CD4-positive, alpha-beta T cell treated with Interleukin-4 for 4 hours (primary cell): ENCODE results near the gene LRBA.
A peak's percentile ranks its signal among the peaks of the same experiment; 100 is the strongest.
"Not testable (repeated sequence)": the region's sequence is repeated elsewhere in the genome, so short reads cannot be mapped to it uniquely, and the experiment has no call there.

Source experiments
- DNase-seq: peaks from one replicate; pipeline ENCODE4 v3.0.0-alpha.2; 2020

The LRBA gene

DNA sequence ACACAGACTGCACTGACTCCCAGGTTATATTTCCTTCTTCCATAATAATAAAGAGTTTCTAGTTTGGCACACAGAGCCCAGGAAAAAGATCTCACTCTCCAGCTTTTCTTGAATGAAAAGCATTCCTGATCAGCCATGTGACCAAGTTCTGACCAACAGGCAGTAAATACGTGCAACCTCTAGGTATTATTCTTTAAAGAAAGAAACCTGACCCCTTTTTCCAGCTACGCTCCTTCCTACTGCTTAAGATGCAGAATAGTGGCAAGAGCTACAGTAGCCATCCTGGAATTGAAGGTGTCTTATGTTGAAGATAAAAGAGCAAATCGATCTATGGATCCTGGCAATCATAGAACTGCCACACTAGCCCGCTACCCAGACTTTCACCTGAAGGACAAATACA lies 76.7 kb downstream of the LRBA start:
- no peak for DNase-seq

DNA sequence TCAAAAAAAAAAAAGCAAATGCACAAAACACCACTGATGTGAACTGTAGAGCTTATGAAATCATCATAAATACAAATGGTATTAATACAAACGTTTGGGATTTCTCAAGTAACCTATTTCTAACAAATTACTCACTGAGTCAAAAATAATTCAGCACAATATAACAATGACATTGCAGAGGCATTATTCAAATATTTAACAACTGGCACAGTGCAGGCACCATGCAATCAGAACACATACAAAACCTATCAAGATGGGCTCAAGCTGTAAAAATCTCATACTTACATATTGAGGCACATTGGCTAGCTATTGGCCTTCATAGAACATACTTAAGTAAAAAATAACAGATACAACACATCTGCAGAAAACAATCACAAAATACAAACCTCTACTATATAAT lies 81.1 kb downstream of the LRBA start:
- DNase-seq: no peak

DNA sequence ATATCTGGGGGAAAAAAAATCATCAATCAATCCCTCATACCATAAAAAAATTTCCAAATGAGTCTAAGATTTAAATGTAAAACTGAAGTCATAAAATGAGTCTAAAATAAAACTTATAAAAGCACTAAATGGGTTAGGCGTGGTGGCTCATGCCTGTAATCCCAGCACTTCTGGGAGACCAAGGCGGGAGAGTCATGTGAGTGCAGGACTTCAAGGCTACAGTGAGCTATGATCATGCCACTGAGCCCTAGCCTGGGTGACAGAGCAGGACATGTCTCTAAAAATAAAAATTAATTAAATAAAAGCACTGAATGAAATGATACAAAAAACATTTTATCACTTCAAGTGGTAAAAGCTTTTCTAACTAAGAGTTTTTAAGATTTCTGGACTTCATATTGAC lies 83.3 kb downstream of the LRBA start:
- DNase-seq: no peak

- DNase-seq: no peak
Observed at GRCh38 chr4:150931005-150931404, 84.1 kb downstream of the LRBA start.

GRCh38 chr4:150923945-150924344 lies 91.1 kb downstream of the LRBA start:
- no peak for DNase-seq

- DNase-seq: not testable (repeated sequence)
Observed at GRCh38 chr4:150921486-150921885, 93.6 kb downstream of the LRBA start.

GRCh38 chr4:150918562-150918961 lies 96.5 kb downstream of the LRBA start:
- DNase-seq: not testable (repeated sequence)

DNA sequence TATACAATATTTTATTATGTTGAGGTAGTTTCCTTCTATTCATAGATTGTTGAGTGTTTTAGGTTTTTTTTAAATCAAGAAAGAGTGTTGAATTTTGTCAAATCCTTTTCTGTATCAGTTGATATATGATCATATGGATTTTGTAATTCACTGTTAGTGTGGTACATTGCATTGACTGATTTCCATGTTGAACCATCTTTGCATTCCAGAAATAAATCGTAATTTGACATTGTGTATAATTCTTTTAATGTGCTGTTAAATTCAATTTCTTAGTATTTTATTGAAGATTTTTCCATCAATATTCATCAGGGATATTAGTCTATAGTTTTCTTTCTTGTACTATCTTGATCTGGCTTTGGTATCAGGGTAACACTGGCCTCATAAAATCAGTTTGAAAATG lies 103.8 kb downstream of the LRBA start:
- no peak for DNase-seq

DNA sequence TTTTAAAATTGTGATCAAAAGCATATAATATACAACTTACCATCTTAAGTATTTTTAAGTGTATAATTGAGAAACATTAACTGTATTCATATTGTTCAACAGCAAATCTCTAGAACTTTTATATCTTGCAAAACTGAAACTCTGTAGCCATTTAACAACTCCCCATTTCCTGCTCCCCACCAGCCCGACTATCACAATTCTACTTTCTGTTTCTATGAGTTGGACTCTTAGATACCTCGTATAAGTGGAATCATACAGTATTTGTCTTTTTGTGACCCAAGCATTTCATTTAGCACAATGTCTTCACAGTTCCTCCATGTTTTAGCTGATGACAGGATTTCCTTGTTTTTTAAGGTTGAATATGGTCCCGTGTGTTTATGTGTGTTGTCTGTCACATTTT lies 106.0 kb downstream of the LRBA start:
- DNase-seq: no peak

- no peak for DNase-seq
Observed at GRCh38 chr4:150906987-150907633, 108.0 kb downstream of the LRBA start.

DNA sequence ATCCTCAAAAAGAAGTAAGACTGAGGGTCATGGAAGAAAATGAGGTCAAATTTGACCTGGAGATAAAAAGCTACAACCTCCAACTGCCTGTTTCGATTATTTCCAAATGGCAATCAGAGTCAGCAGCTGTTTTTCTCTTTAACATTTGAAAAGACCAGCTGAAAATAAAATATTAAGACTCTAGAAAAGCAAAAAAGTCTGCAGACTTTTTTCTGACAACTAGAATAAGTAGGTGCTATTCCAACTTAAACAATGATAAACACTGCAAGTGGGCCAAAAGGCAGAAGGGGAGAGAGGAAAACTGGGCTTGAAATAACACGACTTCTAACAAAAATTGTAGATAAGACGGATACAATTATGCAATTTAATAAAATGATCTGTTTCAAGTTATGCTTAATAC lies 110.4 kb downstream of the LRBA start:
- no peak for DNase-seq

DNA sequence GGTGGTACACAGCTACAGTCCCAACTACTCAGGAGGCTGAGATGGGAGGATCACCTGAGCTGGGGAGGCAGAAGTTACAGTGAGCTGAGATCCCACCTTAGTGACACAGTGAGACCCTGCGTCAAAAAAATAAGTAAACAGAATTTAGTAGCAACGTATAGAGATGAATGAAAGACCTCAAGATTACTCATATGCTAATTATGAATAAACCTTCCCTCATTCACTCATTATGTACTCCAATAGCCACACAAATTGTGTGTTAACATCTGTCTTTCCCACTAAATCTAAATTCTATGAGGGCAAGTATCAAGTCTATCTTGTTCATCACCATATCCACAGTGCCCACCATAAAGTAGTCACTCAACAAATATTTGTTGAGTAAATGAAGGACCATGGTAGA lies 111.5 kb downstream of the LRBA start:
- DNase-seq: no peak

- no peak for DNase-seq
Observed at GRCh38 chr4:150896497-150896896, 118.6 kb downstream of the LRBA start.

- DNase-seq: no peak
Observed at GRCh38 chr4:150890246-150890645, 124.8 kb downstream of the LRBA start.

DNA sequence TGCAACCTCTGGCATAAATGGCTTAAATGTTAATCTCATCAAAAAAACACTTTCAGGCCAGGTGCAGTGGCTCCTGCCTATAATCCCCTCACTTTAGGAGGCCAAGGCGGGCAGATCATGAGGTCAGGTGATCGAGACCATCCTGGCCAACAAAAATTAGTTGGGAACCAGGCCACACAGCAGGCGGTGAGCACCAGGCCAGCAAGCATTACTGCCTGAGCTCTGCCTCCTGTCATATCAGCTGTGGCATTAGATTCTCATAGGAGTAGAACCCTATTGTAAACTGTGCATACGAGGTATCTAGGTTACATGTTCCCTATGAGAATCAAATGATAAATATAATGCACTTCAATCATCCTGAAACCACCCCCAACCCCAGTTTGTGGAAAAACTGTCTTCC lies 125.8 kb downstream of the LRBA start:
- DNase-seq: no peak

DNA sequence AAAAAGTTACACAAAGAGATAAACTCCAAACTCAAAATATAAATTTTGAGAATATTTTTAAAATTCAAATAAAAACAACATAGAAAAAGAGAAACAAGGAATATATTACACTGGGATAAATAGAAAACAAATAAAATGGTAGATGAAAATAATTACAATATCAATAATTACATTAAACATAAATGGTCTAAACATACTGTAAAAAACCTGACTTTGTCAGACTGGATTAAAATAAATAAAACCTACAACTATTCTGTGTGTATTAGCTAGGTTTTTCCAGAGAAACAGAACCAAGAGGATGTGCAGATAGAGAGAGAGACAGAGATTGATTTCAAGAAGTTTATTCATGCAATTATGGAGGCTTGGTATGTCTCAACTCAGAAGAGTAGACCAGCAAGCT lies 126.5 kb downstream of the LRBA start:
- no peak for DNase-seq

GRCh38 chr4:150888217-150888616 lies 126.9 kb downstream of the LRBA start:
- DNase-seq: no peak

GRCh38 chr4:150886597-150886996 lies 128.5 kb downstream of the LRBA start:
- no peak for DNase-seq

GRCh38 chr4:150884625-150885024 lies 130.5 kb downstream of the LRBA start:
- DNase-seq: no peak

- DNase-seq: no peak
Observed at GRCh38 chr4:150875367-150875766, 139.7 kb downstream of the LRBA start.

DNA sequence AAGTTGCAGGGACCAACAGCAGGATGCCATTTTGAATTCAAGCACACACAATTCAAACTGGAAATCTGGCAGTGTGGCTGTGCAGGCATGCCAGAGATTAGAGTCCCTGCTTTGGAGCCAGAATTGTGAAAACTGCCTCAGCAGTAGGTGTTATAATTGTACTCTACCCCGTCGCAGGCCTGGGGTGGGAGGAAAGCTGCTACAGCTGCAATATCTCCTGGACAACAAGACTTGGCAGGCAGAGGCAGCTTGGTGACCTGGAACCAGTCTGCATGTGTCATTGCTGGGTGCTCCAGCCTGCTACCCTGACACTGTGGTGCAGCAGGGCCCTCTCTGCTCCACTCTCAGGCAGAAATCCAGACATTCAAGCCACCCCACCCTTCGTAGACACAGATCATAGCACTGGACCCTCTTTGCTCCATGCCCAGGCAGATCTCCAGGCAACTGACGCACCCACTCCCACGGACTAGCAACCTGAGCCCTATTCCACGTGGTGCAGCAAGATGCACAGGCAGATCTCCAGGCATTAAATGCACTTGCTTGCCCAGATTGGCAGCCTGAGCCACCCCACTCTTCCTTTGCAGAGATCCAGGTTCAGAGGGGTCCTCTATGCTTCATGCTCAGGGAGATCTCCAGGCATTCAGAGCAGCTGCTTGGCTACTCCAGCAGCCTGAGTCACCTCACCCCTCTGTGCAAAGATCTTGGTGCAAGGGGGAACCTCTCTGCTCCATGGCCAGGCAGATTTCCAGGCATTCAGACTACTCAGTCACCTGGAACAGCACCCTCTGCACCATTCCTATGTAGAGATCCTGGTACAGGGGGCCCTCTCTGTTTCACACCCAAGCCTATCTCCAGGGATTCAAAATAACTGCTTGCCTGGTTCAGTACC lies 140.5 kb downstream of the LRBA start:
- DNase-seq: no peak

DNA sequence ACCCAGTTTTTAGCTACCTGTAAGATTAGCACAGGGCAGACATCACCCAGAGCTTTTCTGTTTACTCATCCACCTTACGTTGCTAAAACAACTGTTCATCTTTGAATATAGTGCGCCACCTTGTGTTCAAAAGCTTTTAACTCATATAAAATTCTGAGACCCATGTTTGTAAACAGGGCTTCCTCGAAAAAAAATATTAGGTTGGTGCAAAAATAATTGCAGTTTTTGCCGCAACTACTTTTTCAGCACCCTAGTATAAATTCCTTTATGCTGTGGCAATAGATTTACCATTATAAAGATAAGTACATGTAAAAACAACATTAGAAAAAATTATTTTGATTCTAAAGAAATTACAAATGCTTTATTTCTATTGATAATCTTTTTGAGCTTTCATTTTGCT lies 147.9 kb downstream of the LRBA start:
- DNase-seq: peak; percentile 85

DNA sequence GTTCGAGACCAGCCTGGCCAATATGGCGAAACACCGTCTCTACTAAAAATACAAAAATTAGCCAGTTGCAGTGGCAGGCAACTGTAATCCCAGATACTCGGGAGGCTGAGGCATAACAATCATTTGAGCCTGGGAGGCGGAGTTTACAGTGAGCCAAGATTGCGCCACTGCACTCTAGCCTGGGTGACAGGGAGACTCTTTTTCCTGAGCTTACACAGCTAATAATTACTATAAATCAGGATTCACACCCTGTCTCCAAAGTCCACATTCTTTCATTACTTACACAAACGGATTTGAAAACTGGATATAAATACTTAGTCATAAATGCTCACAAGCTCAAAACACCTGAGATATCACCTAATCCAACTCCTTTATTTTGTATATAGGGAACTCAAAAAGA lies 151.6 kb downstream of the LRBA start:
- DNase-seq: no peak

DNA sequence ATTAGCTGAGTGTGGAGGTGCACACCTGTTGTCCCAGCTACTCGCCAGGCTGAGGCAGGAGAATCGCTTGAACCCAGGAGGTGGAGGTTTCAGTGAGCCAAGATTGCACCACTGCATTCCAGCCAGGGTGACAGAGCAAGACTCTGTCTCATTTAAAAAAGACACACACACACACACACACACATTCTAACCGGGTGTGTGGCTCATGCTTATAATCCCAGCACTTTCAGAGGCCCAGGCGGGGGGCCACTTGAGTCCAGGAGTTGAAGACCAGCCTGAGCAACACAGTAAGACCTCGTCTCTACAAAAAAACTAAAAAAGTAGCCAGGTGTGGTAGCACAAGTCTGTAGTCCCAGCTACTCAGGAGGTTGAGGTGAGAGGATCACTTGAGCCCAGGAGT lies 152.3 kb downstream of the LRBA start:
- DNase-seq: no peak

DNA sequence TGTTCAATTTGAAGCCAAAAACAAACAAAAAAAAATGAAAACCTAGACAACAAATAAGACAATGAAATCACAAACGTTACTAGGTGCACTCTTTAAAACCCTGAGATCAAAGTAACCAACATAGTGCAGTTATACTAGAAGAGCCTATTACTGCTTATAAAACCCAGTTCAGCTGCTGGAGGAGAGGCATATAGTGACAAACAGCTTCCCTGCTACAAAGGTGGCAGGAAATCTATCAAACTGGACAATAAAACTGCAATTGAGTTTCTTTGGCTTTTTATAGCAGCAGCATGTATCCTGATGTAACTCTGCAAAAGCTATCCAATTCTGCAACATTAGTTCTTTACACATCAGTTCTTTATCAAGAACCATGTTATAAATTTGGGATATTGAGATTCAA lies 155.6 kb downstream of the LRBA start:
- DNase-seq: no peak
